ENCODE measurements around the gene ORC5. TPM values are rescaled to one million over a fixed set of nuclear protein-coding genes. Genes with fewer than 3 reads are reported as not detected.
A peak's percentile ranks its signal among the peaks of the same experiment; 100 is the strongest.

ORC5 gene
- 10 to 100 TPM; 13.8 to 14.8 TPM for total RNA-seq

- peak within 1 kb of the TSS; percentile 83 to 86 for H3K27ac ChIP-seq
- no peak for TF ChIP-seq CTCF (IDR thresholded peaks at IDR 0.05)
- peak within 1 kb of the TSS; percentile 72 for H3K4me3 ChIP-seq
- DNase-seq (ENCODE audit: low spot score) (peak; percentile 19), ATAC-seq (ENCODE audit: insufficient number of reproducible peaks, low FRiP score, low read depth) (peak; percentile 82)
- peaks cover 0 to 19% of the 10 kb centered on the region in 2 donors for H3K4me1 ChIP-seq (ENCODE audit: control insufficient read depth in 1 of 2, low read depth in 2 of 2)
- peaks cover 10% of the 10 kb centered on the region for H3K36me3 ChIP-seq
- H3K9me3 ChIP-seq, result no peaks in the 10 kb centered on the region
- no peaks in the 10 kb centered on the region for H3K27me3 ChIP-seq (replicated peaks; ENCODE audit: insufficient read depth)
Measured at GRCh38 chr7:104207731-104208420, at the start of gene ORC5. Gene ORC5 (minus strand): TSS chr7:104208013. CDS start chr7:104207904, 109 bp downstream.

GRCh38 chr7:104255616-104256015, 47.8 kb upstream of the ORC5 start:
- no peak for TF ChIP-seq CTCF (IDR thresholded peaks at IDR 0.05)
- Histone ChIP-seq H3K9me3 (no peaks in the 10 kb centered on the region), H3K27me3 (replicated peaks; ENCODE audit: insufficient read depth) (no peaks in the 10 kb centered on the region), H3K27ac (no peak overlapping the region), H3K4me1 (ENCODE audit: control insufficient read depth in 1 of 2, low read depth in 2 of 2) (no peaks in the 10 kb centered on the region), H3K36me3 (no peaks in the 10 kb centered on the region), H3K4me3 (no peak overlapping the region)
- ATAC-seq (ENCODE audit: insufficient number of reproducible peaks, low FRiP score, low read depth) (no peak), DNase-seq (ENCODE audit: low spot score) (no peak)

GRCh38 chr7:104255194-104255593, 47.4 kb upstream of the ORC5 start:
- ATAC-seq (ENCODE audit: insufficient number of reproducible peaks, low FRiP score, low read depth) (no peak), DNase-seq (ENCODE audit: low spot score) (no peak)
- TF ChIP-seq CTCF (IDR thresholded peaks at IDR 0.05), result no peak
- Histone ChIP-seq H3K4me3 (no peak overlapping the region), H3K36me3 (no peaks in the 10 kb centered on the region), H3K4me1 (ENCODE audit: control insufficient read depth in 1 of 2, low read depth in 2 of 2) (no peaks in the 10 kb centered on the region), H3K27me3 (replicated peaks; ENCODE audit: insufficient read depth) (no peaks in the 10 kb centered on the region), H3K27ac (no peak overlapping the region), H3K9me3 (no peaks in the 10 kb centered on the region)

GRCh38 chr7:104254696-104255095, 46.9 kb upstream of the ORC5 start:
- no peaks in the 10 kb centered on the region for H3K9me3 ChIP-seq
- ATAC-seq (ENCODE audit: insufficient number of reproducible peaks, low FRiP score, low read depth) (no peak), DNase-seq (ENCODE audit: low spot score) (no peak)
- H3K27me3 ChIP-seq (replicated peaks; ENCODE audit: insufficient read depth), result no peaks in the 10 kb centered on the region
- H3K36me3 ChIP-seq, result no peaks in the 10 kb centered on the region
- H3K27ac ChIP-seq, result no peak overlapping the region
- H3K4me3 ChIP-seq, result no peak overlapping the region
- H3K4me1 ChIP-seq (ENCODE audit: control insufficient read depth in 1 of 2, low read depth in 2 of 2), result no peaks in the 10 kb centered on the region
- no peak for TF ChIP-seq CTCF (IDR thresholded peaks at IDR 0.05)

- Histone ChIP-seq H3K27me3 (replicated peaks; ENCODE audit: insufficient read depth) (no peaks in the 10 kb centered on the region), H3K4me3 (no peak overlapping the region), H3K36me3 (no peaks in the 10 kb centered on the region), H3K27ac (no peak overlapping the region), H3K4me1 (ENCODE audit: control insufficient read depth in 1 of 2, low read depth in 2 of 2) (no peaks in the 10 kb centered on the region), H3K9me3 (no peaks in the 10 kb centered on the region)
- ATAC-seq (ENCODE audit: insufficient number of reproducible peaks, low FRiP score, low read depth) (no peak), DNase-seq (ENCODE audit: low spot score) (no peak)
- TF ChIP-seq CTCF (IDR thresholded peaks at IDR 0.05), result no peak
Measured at GRCh38 chr7:104252409-104253134, 44.8 kb upstream of the ORC5 start.

All from thoracic aorta (tissue), 2 donors.